ENCODE data around the gene ASIC1.

The ASIC1 gene

GRCh38 chr12:50110762-50111351 is 53.5 kb downstream of the ASIC1 start:
- peak; percentile 53 for DNase-seq (ENCODE audit: low read depth)
- no peak overlapping the region for H3K4me3 ChIP-seq (ENCODE audit: low read depth, low read length)
- TF ChIP-seq, protein P1, sequence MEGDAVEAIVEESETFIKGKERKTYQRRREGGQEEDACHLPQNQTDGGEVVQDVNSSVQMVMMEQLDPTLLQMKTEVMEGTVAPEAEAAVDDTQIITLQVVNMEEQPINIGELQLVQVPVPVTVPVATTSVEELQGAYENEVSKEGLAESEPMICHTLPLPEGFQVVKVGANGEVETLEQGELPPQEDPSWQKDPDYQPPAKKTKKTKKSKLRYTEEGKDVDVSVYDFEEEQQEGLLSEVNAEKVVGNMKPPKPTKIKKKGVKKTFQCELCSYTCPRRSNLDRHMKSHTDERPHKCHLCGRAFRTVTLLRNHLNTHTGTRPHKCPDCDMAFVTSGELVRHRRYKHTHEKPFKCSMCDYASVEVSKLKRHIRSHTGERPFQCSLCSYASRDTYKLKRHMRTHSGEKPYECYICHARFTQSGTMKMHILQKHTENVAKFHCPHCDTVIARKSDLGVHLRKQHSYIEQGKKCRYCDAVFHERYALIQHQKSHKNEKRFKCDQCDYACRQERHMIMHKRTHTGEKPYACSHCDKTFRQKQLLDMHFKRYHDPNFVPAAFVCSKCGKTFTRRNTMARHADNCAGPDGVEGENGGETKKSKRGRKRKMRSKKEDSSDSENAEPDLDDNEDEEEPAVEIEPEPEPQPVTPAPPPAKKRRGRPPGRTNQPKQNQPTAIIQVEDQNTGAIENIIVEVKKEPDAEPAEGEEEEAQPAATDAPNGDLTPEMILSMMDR (conservative IDR thresholded peaks at IDR 0.05; ENCODE audit: low read depth, low read length): no peak

- peak overlapping the region; percentile 47 for H3K4me3 ChIP-seq (ENCODE audit: low read depth, low read length)
- DNase-seq (ENCODE audit: low read depth): no peak
- TF ChIP-seq, protein P1 (conservative IDR thresholded peaks at IDR 0.05; ENCODE audit: low read depth, low read length): no peak
Observed at GRCh38 chr12:50111395-50111692, 53.9 kb downstream of the ASIC1 start.

DNA sequence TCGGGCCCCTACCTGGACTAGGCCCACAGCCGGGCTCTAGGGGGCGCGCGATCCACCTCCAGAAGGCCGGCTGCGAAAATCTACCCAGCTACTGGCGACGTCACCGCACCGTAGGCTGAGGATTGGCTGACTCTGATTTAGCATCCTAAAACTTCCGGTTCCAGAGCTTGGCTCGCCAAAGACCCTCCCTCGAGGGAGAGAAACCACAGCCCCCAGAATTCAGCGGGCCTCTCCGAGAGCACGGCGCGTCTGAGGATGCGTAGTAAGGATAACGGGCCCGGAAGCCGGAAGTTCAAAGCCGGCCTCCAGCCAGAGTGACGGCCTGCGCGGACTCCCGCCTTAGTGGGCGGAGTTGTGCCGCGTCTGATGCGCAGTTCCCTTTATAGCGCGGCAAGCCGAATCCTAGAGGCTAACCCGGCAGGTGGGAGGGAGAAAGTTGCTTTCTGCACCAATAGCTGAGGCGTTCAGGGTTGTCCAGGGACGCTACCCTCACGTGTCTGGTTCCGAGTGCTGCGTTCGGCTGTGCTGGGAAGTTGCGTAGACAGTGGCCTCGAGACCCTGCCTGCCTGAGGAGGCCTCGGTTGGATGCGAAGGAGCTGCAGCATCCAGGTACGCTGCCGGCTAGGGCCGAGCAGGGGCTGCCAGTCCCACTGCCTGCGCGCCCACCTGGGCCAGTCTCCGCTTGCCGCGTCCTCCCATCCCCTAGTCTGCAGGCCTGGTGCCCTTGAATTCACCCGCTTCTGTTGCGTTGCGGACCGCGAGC is 54.5 kb downstream of the ASIC1 start, which contains the start of gene COX14:
TSS of gene COX14 (plus strand) at position 544 of the 763 bp plus-strand sequence. CDS start 7,808 bp downstream, outside the sequence.
- DNase-seq (ENCODE audit: low read depth): peak; percentile 100
- TF ChIP-seq, protein P1 (conservative IDR thresholded peaks at IDR 0.05; ENCODE audit: low read depth, low read length): peak; percentile 91
- H3K4me3 ChIP-seq (ENCODE audit: low read depth, low read length): peak within 1 kb of the TSS; percentile 81

DNA sequence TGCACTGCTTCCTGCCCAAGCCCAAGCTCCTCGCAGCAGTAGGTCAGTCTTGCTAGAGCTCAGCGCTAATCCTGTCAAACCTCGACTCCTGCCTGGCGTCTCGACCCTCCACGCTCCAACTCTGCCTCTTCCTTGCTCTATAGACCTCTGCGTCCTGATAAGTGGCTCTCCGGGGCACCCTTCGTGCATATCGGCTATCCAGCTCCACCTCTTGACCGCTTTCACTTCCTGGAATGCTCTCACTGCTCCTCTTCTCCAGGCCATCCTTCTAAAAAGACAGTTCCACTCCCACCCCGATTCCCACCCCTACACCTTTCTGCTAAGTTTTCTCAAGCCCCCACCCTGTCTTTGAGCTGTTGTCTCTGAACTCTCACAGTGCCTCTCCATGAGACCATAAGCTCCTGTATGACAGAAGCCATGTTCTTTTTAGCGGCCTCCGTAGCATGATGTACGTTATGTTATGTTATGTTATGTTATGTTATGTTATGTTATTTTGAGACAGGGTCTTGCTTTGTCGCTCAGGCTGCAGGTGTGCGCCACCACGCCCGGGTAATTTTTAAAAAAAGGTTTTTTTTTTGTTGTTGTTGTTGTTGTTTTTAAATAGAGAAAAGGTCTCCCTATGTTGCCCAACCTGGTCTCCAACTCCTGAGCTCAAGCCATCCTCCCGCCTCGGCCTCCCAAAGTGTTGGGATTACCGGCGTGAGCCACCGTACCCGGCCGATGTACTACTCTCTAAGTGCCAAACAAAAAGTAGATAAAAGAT is 55.2 kb downstream of the ASIC1 start:
- TF ChIP-seq, protein P1 (conservative IDR thresholded peaks at IDR 0.05; ENCODE audit: low read depth, low read length): no peak
- H3K4me3 ChIP-seq (ENCODE audit: low read depth, low read length): peak overlapping the region; percentile 81
- DNase-seq (ENCODE audit: low read depth): no peak

DNA sequence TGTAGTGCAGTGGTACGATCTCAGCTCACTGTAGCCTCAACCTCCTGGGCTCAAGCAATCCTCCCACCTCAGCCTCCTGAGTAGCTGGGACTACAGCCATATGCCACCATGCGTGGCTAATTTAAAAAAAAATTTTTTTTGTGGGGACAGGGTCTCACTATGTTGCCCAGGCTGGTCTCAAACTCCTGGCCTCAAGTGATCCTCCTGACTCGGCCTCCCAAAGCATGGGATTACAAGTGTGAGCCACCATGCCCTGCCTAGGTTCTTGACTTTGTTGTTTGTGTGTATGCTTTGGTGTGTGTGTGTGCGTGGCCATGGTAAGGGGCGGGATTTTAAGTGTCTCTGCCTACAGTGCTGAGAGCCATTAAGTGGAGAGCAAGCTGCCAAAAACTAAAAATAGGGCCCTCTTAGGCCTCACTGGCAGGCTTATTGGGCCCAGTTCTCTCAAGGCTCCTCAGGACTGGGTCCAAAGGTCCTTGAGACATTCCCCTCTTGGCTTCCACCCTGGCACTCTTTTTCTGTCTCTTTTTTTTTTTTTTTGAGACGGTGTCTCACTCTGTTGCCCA is 59.7 kb downstream of the ASIC1 start:
- TF ChIP-seq, protein P1 (conservative IDR thresholded peaks at IDR 0.05; ENCODE audit: low read depth, low read length): no peak
- DNase-seq (ENCODE audit: low read depth): no peak

GRCh38 chr12:50119387-50119786 is 62.0 kb downstream of the ASIC1 start:
- DNase-seq (ENCODE audit: low read depth): no peak
- no peak overlapping the region for H3K4me3 ChIP-seq (ENCODE audit: low read depth, low read length)
- TF ChIP-seq, protein P1 (conservative IDR thresholded peaks at IDR 0.05; ENCODE audit: low read depth, low read length): no peak

More for the DNA sequence above, 59.7 kb downstream of the ASIC1 start:
- H3K4me3 ChIP-seq (ENCODE audit: low read depth, low read length): no peak overlapping the region
